ENCODE measurements around the gene PI4KA. TPM values are rescaled to one million over a fixed set of nuclear protein-coding genes. Genes with fewer than 3 reads are reported as not detected.

PI4KA gene
- total RNA-seq, 1 donor from 2014 or later = 24.4 TPM

GRCh38 chr22:20868025-20868962, 9.7 kb upstream of the PI4KA start:
- peaks cover 5% of the 10 kb centered on the region for H3K36me3 Mint-ChIP-seq
- peaks cover 6% of the 10 kb centered on the region for H3K4me1 Mint-ChIP-seq
- H3K27ac Mint-ChIP-seq = no peak overlapping the region
- H3K79me2 ChIP-seq (ENCODE audit: low read depth) = no peaks in the 10 kb centered on the region
- H3K27me3 ChIP-seq = no peaks in the 10 kb centered on the region
- H3K4me3 Mint-ChIP-seq = no peak overlapping the region
- TF ChIP-seq EZH2 (IDR thresholded peaks at IDR 0.05) (no peak), CTCF (IDR thresholded peaks at IDR 0.05) (no peak), EZH2phosphoT487 (IDR thresholded peaks at IDR 0.05) (no peak)
- H2AFZ ChIP-seq (replicated peaks) = no peak overlapping the region
- no peaks in the 10 kb centered on the region for H3K9me3 ChIP-seq (ENCODE audit: low read depth)
- peaks cover 3% of the 10 kb centered on the region for H3K4me1 ChIP-seq
- DNase-seq (ENCODE audit: low spot score) = no peak
- no peak overlapping the region for H3K27ac ChIP-seq
- H3K9ac ChIP-seq = no peak overlapping the region
- H3K4me3 ChIP-seq = no peak overlapping the region
- H3K4me2 ChIP-seq = no peak overlapping the region
- no peaks in the 10 kb centered on the region for H4K20me1 ChIP-seq (ENCODE audit: low read depth)
- H3F3A ChIP-seq (ENCODE audit: low read depth) = no peaks in the 10 kb centered on the region
- H3K27me3 Mint-ChIP-seq (ENCODE audit: insufficient read depth, low read depth) = no peaks in the 10 kb centered on the region
- H3K9me3 Mint-ChIP-seq = no peaks in the 10 kb centered on the region
- no peaks in the 10 kb centered on the region for H3K36me3 ChIP-seq

GRCh38 chr22:20867179-20868024, 8.8 kb upstream of the PI4KA start:
- Histone ChIP-seq H3K79me2 (ENCODE audit: low read depth) (no peaks in the 10 kb centered on the region), H3F3A (ENCODE audit: low read depth) (no peaks in the 10 kb centered on the region), H3K4me1 (peaks cover 3% of the 10 kb centered on the region), H3K27ac (no peak overlapping the region), H3K9me3 (ENCODE audit: low read depth) (no peaks in the 10 kb centered on the region), H3K9ac (no peak overlapping the region), H3K27me3 (no peaks in the 10 kb centered on the region), H2AFZ (replicated peaks) (no peak overlapping the region), H4K20me1 (ENCODE audit: low read depth) (no peaks in the 10 kb centered on the region), H3K36me3 (no peaks in the 10 kb centered on the region), H3K4me3 (no peak overlapping the region), H3K4me2 (no peak overlapping the region)
- no peaks in the 10 kb centered on the region for H3K27me3 Mint-ChIP-seq (ENCODE audit: insufficient read depth, low read depth)
- H3K4me3 Mint-ChIP-seq = no peak overlapping the region
- peaks cover 6% of the 10 kb centered on the region for H3K4me1 Mint-ChIP-seq
- H3K36me3 Mint-ChIP-seq = peaks cover 4% of the 10 kb centered on the region
- H3K9me3 Mint-ChIP-seq = no peaks in the 10 kb centered on the region
- no peak for DNase-seq (ENCODE audit: low spot score)
- peak overlapping the region; percentile 81 for H3K27ac Mint-ChIP-seq
- TF ChIP-seq EZH2 (IDR thresholded peaks at IDR 0.05) (no peak), CTCF (IDR thresholded peaks at IDR 0.05) (no peak), EZH2phosphoT487 (IDR thresholded peaks at IDR 0.05) (no peak)

- H3K27ac ChIP-seq = no peak overlapping the region
- no peak for DNase-seq (ENCODE audit: low spot score)
- TF ChIP-seq CTCF (IDR thresholded peaks at IDR 0.05) (no peak), EZH2 (IDR thresholded peaks at IDR 0.05) (no peak), EZH2phosphoT487 (IDR thresholded peaks at IDR 0.05) (no peak)
These were observed 8.1 kb upstream of the PI4KA start for GRCh38 chr22:20866736-20867135.

More at GRCh38 chr22:20866736-20867135, 8.1 kb upstream of the PI4KA start:
- H3K9ac ChIP-seq = no peak overlapping the region
- no peaks in the 10 kb centered on the region for H3K36me3 ChIP-seq
- H3K27me3 ChIP-seq = no peaks in the 10 kb centered on the region
- no peaks in the 10 kb centered on the region for H3K27me3 Mint-ChIP-seq (ENCODE audit: insufficient read depth, low read depth)
- H3K9me3 ChIP-seq (ENCODE audit: low read depth) = no peaks in the 10 kb centered on the region
- H3F3A ChIP-seq (ENCODE audit: low read depth) = no peaks in the 10 kb centered on the region
- H3K4me3 ChIP-seq = no peak overlapping the region
- H3K4me2 ChIP-seq = no peak overlapping the region
- H3K4me1 ChIP-seq = peaks cover 3% of the 10 kb centered on the region
- no peaks in the 10 kb centered on the region for H3K9me3 Mint-ChIP-seq
- no peak overlapping the region for H2AFZ ChIP-seq (replicated peaks)
- no peak overlapping the region for H3K27ac Mint-ChIP-seq
- no peak overlapping the region for H3K4me3 Mint-ChIP-seq
- H4K20me1 ChIP-seq (ENCODE audit: low read depth) = no peaks in the 10 kb centered on the region
- peaks cover 6% of the 10 kb centered on the region for H3K4me1 Mint-ChIP-seq
- no peaks in the 10 kb centered on the region for H3K79me2 ChIP-seq (ENCODE audit: low read depth)
- peaks cover 4% of the 10 kb centered on the region for H3K36me3 Mint-ChIP-seq

All from neural progenitor cell (in vitro differentiated cells).